Natural killer cell (primary cell): Measurements from ENCODE around the gene CAMTA1. TPM values are rescaled to one million over a fixed set of nuclear protein-coding genes. Genes with fewer than 3 reads are reported as not detected.

ENCODE experiments used
- ATAC-seq, 3 donors: fragments of 150-1000 bp in 2 of 3; fragments of 200-7000 bp in 1 of 3; cut with Tn5 transposase; 1 replicate in 1 of 3; 2 replicates in 2 of 3; pipeline ENCODE4 v1.10.0; 2021; ENCODE audit warnings: mild to moderate bottlenecking in 2 of 3, moderate library complexity in 2 of 3
- DNase-seq, 2 donors: peaks; one replicate each; pipeline versions ENCODE4 v3.0.0 to v3.0.0-alpha.2; 2013 to 2021; ENCODE audit warnings: mixed read lengths in 1 of 2
- H3K27ac ChIP-seq: one replicate; pipeline ENCODE4 v1.5.1; 2013; ENCODE audit warnings: mild to moderate bottlenecking, low read length
- H3K27me3 ChIP-seq: one replicate; pipeline ENCODE4 v1.6.1; 2013; ENCODE audit warnings: low read length; ENCODE audit not compliant: control insufficient read depth, insufficient read depth
- H3K36me3 ChIP-seq: one replicate; pipeline ENCODE4 v1.6.1; 2013; ENCODE audit warnings: low read length; ENCODE audit not compliant: control insufficient read depth, insufficient read depth
- H3K4me1 ChIP-seq: one replicate; pipeline ENCODE4 v1.6.1; 2013; ENCODE audit warnings: low read length; ENCODE audit not compliant: control insufficient read depth, insufficient read depth
- H3K4me3 ChIP-seq: one replicate; pipeline ENCODE4 v1.5.1; 2013; ENCODE audit warnings: low read length
- H3K9me3 ChIP-seq: one replicate; pipeline ENCODE4 v1.6.1; 2013; ENCODE audit warnings: low read length; ENCODE audit not compliant: control insufficient read depth, insufficient read depth
- H3K27ac Mint-ChIP-seq, 2 donors: one replicate each; pipeline ENCODE4 v1.8.0; 2022; ENCODE audit warnings: mild to moderate bottlenecking in 2 of 2, mixed read lengths in 2 of 2, moderate library complexity in 1 of 2
- H3K27me3 Mint-ChIP-seq, 2 donors: one replicate each; pipeline ENCODE4 v1.8.0; 2022; ENCODE audit warnings: low read depth in 2 of 2, mixed read lengths in 2 of 2
- H3K36me3 Mint-ChIP-seq: one replicate; pipeline ENCODE4 v1.8.0; 2022; ENCODE audit warnings: mixed read lengths
- H3K4me1 Mint-ChIP-seq, 2 donors: one replicate each; pipeline ENCODE4 v1.8.0; 2022; ENCODE audit warnings: mixed read lengths in 2 of 2
- H3K4me3 Mint-ChIP-seq: one replicate; pipeline ENCODE4 v1.8.0; 2022; ENCODE audit warnings: mild to moderate bottlenecking, moderate library complexity, mixed read lengths
- H3K9me3 Mint-ChIP-seq, 2 donors: one replicate each; pipeline ENCODE4 v1.8.0; 2022; ENCODE audit warnings: mixed read lengths in 2 of 2
- CTCF ChIP-seq: fragments of 200-600 bp; IDR thresholded peaks from one replicate; pipeline ENCODE4 v1.8.0; 2022; ENCODE audit warnings: antibody characterized with exemption
- WGBS: methylation state at CpG from one replicate; pipeline ENCODE4 v1.1.7; 2013; ENCODE audit warnings: missing lambda C conversion rate; ENCODE audit not compliant: insufficient coverage; 5-methylcytosine and 5-hydroxymethylcytosine counted together
- intact Hi-C: fragments of 100-400 bp; cut with micrococcal nuclease; formaldehyde crosslinking; loops from one replicate; pipeline ENCODE4 v1.14.2; 2022
- total RNA-seq, 4 donors: library from RNA; stranded (reverse); fragments of 120-200 nt in 1 of 4; gene quantifications; one replicate each; pipeline versions ENCODE4 v1.2.3 to v1.2.4, GENCODE V29; 2013 to 2022

Gene CAMTA1
- total RNA-seq, 3 donors from 2014 or later (not counting 1 experiment from before 2014, with no cell fraction given): 40.6 to 53.3 (median 44.9) TPM

GRCh38 chr1:7553042-7553690, 767.9 kb downstream of the CAMTA1 start:
- Histone ChIP-seq H3K4me1 (peaks cover 15% of the 10 kb centered on the region), H3K36me3 (no peaks in the 10 kb centered on the region), H3K9me3 (no peaks in the 10 kb centered on the region), H3K27me3 (no peaks in the 10 kb centered on the region), H3K4me3 (no peak overlapping the region), H3K27ac (no peak overlapping the region)
- no peak for TF ChIP-seq CTCF
- Mint-ChIP-seq H3K36me3 (no peaks in the 10 kb centered on the region), H3K4me3 (no peak overlapping the region), H3K9me3 (no peaks in the 10 kb centered on the region), H3K27ac (no peak overlapping the region), H3K27me3 (peaks cover 0 to 3% of the 10 kb centered on the region in 2 donors), H3K4me1 (peaks cover 22 to 38% of the 10 kb centered on the region in 2 donors)
- DNase-seq: no peak
- 82% methylated on average over 3 of the region's 3 CpGs for WGBS
- intact Hi-C loops: no loop called here
- ATAC-seq: peak in 1 of 3 donors; percentile 21

- Histone ChIP-seq H3K27me3 (no peaks in the 10 kb centered on the region), H3K4me1 (peaks cover 3% of the 10 kb centered on the region), H3K36me3 (no peaks in the 10 kb centered on the region), H3K27ac (no peak overlapping the region), H3K9me3 (no peaks in the 10 kb centered on the region), H3K4me3 (no peak overlapping the region)
- no peak for TF ChIP-seq CTCF
- peaks cover 0 to 3% of the 10 kb centered on the region in 2 donors for H3K27me3 Mint-ChIP-seq
- 26% methylated on average over 8 of the region's 8 CpGs for whole genome bisulfite sequencing
- H3K36me3 Mint-ChIP-seq: no peaks in the 10 kb centered on the region
- DNase-seq (no peak), ATAC-seq (peak in 2 of 3 donors; percentile 62 to 71)
- H3K27ac Mint-ChIP-seq: peak overlapping the region in 1 of 2 donors; percentile 51
- intact Hi-C loops: no loop called here
- H3K4me3 Mint-ChIP-seq: no peak overlapping the region
- no peaks in the 10 kb centered on the region for H3K9me3 Mint-ChIP-seq
- H3K4me1 Mint-ChIP-seq: peaks cover 17 to 23% of the 10 kb centered on the region in 2 donors
These were observed 769.4 kb downstream of the CAMTA1 start for GRCh38 chr1:7554385-7555235.

GRCh38 chr1:7555391-7556185, 770.3 kb downstream of the CAMTA1 start:
- H3K36me3 ChIP-seq: no peaks in the 10 kb centered on the region
- H3K4me3 ChIP-seq: no peak overlapping the region
- ATAC-seq (no peak), DNase-seq (no peak)
- H3K9me3 Mint-ChIP-seq: no peaks in the 10 kb centered on the region
- H3K27ac ChIP-seq: no peak overlapping the region
- no peaks in the 10 kb centered on the region for H3K36me3 Mint-ChIP-seq
- H3K4me1 Mint-ChIP-seq: peaks cover 15 to 19% of the 10 kb centered on the region in 2 donors
- no peak for TF ChIP-seq CTCF
- H3K27me3 ChIP-seq: no peaks in the 10 kb centered on the region
- no peaks in the 10 kb centered on the region for H3K9me3 ChIP-seq
- intact Hi-C loops: no loop called here
- peaks cover 0 to 3% of the 10 kb centered on the region in 2 donors for H3K27me3 Mint-ChIP-seq
- no peak overlapping the region for H3K4me3 Mint-ChIP-seq
- 46% methylated on average over 12 of the region's 12 CpGs for WGBS
- peaks cover 3% of the 10 kb centered on the region for H3K4me1 ChIP-seq
- peak overlapping the region in 1 of 2 donors; percentile 13 for H3K27ac Mint-ChIP-seq
